HepG2 (cell line): Measurements from ENCODE around the gene RPL41. TPM values are rescaled to one million over a fixed set of nuclear protein-coding genes. Genes with fewer than 3 reads are reported as not detected.

Experiments used
- CHD2 ChIP-seq: IDR thresholded peaks from 2 replicates; pipeline ENCODE4 v1.6.1; 2011; ENCODE audit warnings: low read depth, low read length, improper control_type of control experiment
- FOXK1 ChIP-seq: sonication (generic); formaldehyde crosslinking; IDR thresholded peaks from 2 replicates; pipeline ENCODE4 v1.4.0; 2020; ENCODE audit warnings: low read depth, missing genetic modification reagents, borderline replicate concordance
- HHEX ChIP-seq: IDR thresholded peaks from 2 replicates; pipeline ENCODE4 v1.6.1; 2016; ENCODE audit warnings: control low read depth
- KDM4B ChIP-seq: sonication (generic); formaldehyde crosslinking; IDR thresholded peaks from 2 replicates; pipeline ENCODE4 v1.4.0; 2020; ENCODE audit warnings: missing genetic modification reagents
- KLF9 ChIP-seq: IDR thresholded peaks from 2 replicates; pipeline ENCODE4 v1.6.1; 2016; ENCODE audit warnings: low read depth
- LCORL ChIP-seq, 2 experiments: fragments of 450-650 bp in 1 of 2; sonication (generic) in 1 of 2; formaldehyde crosslinking in 1 of 2; IDR thresholded peaks; 2 replicates each; pipeline versions ENCODE4 v1.5.0 to v1.6.1; 2017 to 2020; ENCODE audit warnings: antibody characterized with exemption in 1 of 2, missing genetic modification reagents in 1 of 2
- MIER2 ChIP-seq: IDR thresholded peaks from 2 replicates; pipeline ENCODE4 v1.6.1; 2016; ENCODE audit warnings: missing biosample characterization, missing genetic modification reagents
- NR2F2 ChIP-seq: IDR thresholded peaks from 2 replicates; pipeline ENCODE4 v1.6.1; 2012; ENCODE audit warnings: low read depth, inconsistent platforms, borderline replicate concordance
- SAP130 ChIP-seq: IDR thresholded peaks from 2 replicates; pipeline ENCODE4 v1.6.1; 2016; ENCODE audit warnings: low read depth
- SIN3A ChIP-seq: IDR thresholded peaks from 2 replicates; pipeline ENCODE4 v1.6.1; 2011; ENCODE audit warnings: low read depth, mild to moderate bottlenecking, control low read depth, low read length, borderline replicate concordance
- SMC3 ChIP-seq: IDR thresholded peaks from 2 replicates; pipeline ENCODE4 v1.6.1; 2011; ENCODE audit warnings: low read length, improper control_type of control experiment
- THAP7 ChIP-seq: sonication (generic); formaldehyde crosslinking; IDR thresholded peaks from 2 replicates; pipeline ENCODE4 v1.8.1; 2023; ENCODE audit warnings: mild to moderate bottlenecking, missing genetic modification reagents
- TOPORS ChIP-seq: sonication (generic); formaldehyde crosslinking; IDR thresholded peaks from 2 replicates; pipeline ENCODE4 v1.8.0; 2023; ENCODE audit warnings: mild to moderate bottlenecking, missing genetic modification reagents
- XRCC5 ChIP-seq: fragments of 200-400 bp; formaldehyde crosslinking; optimal IDR thresholded peaks from 2 replicates; pipeline ENCODE3; 2017; ENCODE audit warnings: mild to moderate bottlenecking, low read length
- ZBTB7B ChIP-seq: sonication (generic); formaldehyde crosslinking; IDR thresholded peaks from 2 replicates; pipeline ENCODE4 v1.4.0; 2020; ENCODE audit warnings: missing genetic modification reagents
- ZNF232 ChIP-seq: sonication (generic); formaldehyde crosslinking; IDR thresholded peaks from 2 replicates; pipeline ENCODE4 v1.4.0; 2020; ENCODE audit warnings: missing genetic modification reagents, borderline replicate concordance
- ZNF34 ChIP-seq: sonication (generic); formaldehyde crosslinking; IDR thresholded peaks from 2 replicates; pipeline ENCODE4 v1.4.0; 2020; ENCODE audit warnings: mild to moderate bottlenecking, missing genetic modification reagents, borderline replicate concordance
- ZNF350 ChIP-seq: sonication (generic); formaldehyde crosslinking; IDR thresholded peaks from 2 replicates; pipeline ENCODE4 v1.4.0; 2020; ENCODE audit warnings: mild to moderate bottlenecking, low read depth, missing genetic modification reagents, borderline replicate concordance
- ZNF496 ChIP-seq: sonication (generic); formaldehyde crosslinking; IDR thresholded peaks from 2 replicates; pipeline ENCODE4 v1.8.1; 2023; ENCODE audit warnings: mild to moderate bottlenecking, moderate library complexity, missing genetic modification reagents; ENCODE audit not compliant: insufficient replicate concordance
- ZNF607 ChIP-seq: sonication (generic); formaldehyde crosslinking; IDR thresholded peaks from 2 replicates; pipeline ENCODE4 v1.5.1; 2020; ENCODE audit warnings: missing genetic modification reagents, mild to moderate bottlenecking, borderline replicate concordance
- polyA plus RNA-seq, 8 experiments: library from polyadenylated mRNA; depleted of rRNA in 3 of 8; stranded (reverse) in 7 of 8; unstranded in 1 of 8; fragments of >200 nt; fragmentation: Illumina TruSeq in 4 of 8; extraction: Trizol in 4 of 8; gene quantifications; 2 replicates each; pipeline versions ENCODE4 v1.2.1 to v1.2.3, GENCODE V29; 2011 to 2016; ENCODE audit warnings: low read depth in 4 of 8, missing spikeins in 1 of 8, mixed read lengths in 1 of 8; ENCODE audit not compliant: insufficient read depth in 1 of 8
- total RNA-seq, 5 experiments: library from RNA; depleted of rRNA; stranded (reverse); fragments of >200 nt; fragmentation: Illumina TruSeq; extraction: Trizol; gene quantifications; 2 replicates each; pipeline ENCODE4 v1.2.3, GENCODE V29; 2016; ENCODE audit warnings: low read depth in 1 of 5
- TF ChIP-seq, protein P1 (sequence below), 2 experiments: sonication (generic) in 1 of 2; formaldehyde crosslinking in 1 of 2; IDR thresholded peaks; 2 replicates each; pipeline versions ENCODE4 v1.4.0 to v1.6.1; 2018 to 2020; ENCODE audit warnings: missing genetic modification reagents in 2 of 2, borderline replicate concordance in 1 of 2, low read depth in 1 of 2, mild to moderate bottlenecking in 1 of 2, missing biosample characterization in 1 of 2
- TF ChIP-seq, protein P2 (sequence below): IDR thresholded peaks from 2 replicates; pipeline ENCODE4 v1.6.1; 2016; ENCODE audit warnings: mild to moderate bottlenecking
- TF ChIP-seq, protein P3 (sequence below): sonication (generic); formaldehyde crosslinking; IDR thresholded peaks from 2 replicates; pipeline ENCODE4 v1.5.0; 2020; ENCODE audit warnings: missing genetic modification reagents
- TF ChIP-seq, protein P4 (sequence below): sonication (generic); formaldehyde crosslinking; conservative IDR thresholded peaks from 2 replicates; pipeline ENCODE4 v1.4.0; 2020; ENCODE audit warnings: missing genetic modification reagents

The RPL41 gene
- total and polyA plus RNA-seq, 2 of the 13 experiments (the other 11 are each of a cell fraction or from before 2014, with no cell fraction given), result 4,012 to 7,670 TPM

DNA sequence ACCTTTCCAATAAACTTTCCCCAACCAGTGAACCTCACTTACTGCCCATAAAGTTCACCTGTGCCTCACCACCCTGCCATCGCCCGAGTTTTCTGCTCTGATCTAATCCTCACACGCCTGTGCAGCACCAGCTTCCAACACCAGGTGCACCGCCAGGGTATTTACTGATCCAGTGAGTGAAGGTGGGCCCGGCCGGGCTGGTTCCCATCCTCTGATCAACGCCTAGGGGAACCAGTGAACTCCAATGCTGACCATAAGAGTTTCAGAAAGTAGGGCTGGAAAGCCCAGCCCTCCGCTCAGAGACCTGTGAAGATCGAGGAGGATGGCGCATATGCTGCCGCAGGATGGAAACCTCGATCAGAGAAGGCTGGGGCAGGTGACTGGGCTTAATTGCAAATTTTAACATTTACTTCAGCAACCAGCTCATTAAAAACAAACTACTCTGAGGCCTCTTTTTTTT, 35.3 kb downstream of the RPL41 start (continued):
- TF ChIP-seq ZNF232 (peak; percentile 33; the same call in 1 of the 2 replicates), TOPORS (CRISPR knock-in tag) (0 out of 2 replicates have a peak, but pooled peaks have one; percentile 27), LCORL (IDR thresholded peaks at IDR 0.05) (no peak), LCORL (CRISPR knock-in tag; IDR thresholded peaks at IDR 0.05) (0 out of 2 replicates have a peak, but pooled peaks have one; percentile 9), XRCC5 (peak; percentile 83), ZNF607 (no peak), SAP130 (CRISPR knock-in tag) (0 out of 2 replicates have a peak, but pooled peaks have one; percentile 14), ZNF34 (CRISPR knock-in tag) (no peak), ZBTB7B (CRISPR knock-in tag) (peak; percentile 64; the same call in 1 of the 2 replicates), NR2F2 (no peak), KLF9 (CRISPR knock-in tag) (no peak), HHEX (CRISPR knock-in tag) (no peak), ZNF350 (CRISPR knock-in tag) (0 out of 2 replicates have a peak, but pooled peaks have one; percentile 1), SMC3 (0 out of 2 replicates have a peak, but pooled peaks have one; percentile 4), FOXK1 (no peak), ZNF496 (CRISPR knock-in tag) (no peak), KDM4B (CRISPR knock-in tag) (no peak), THAP7 (CRISPR knock-in tag) (no peak), SIN3A (no peak), CHD2 (no peak), MIER2 (CRISPR knock-in tag) (no peak)
- TF ChIP-seq, protein P1, sequence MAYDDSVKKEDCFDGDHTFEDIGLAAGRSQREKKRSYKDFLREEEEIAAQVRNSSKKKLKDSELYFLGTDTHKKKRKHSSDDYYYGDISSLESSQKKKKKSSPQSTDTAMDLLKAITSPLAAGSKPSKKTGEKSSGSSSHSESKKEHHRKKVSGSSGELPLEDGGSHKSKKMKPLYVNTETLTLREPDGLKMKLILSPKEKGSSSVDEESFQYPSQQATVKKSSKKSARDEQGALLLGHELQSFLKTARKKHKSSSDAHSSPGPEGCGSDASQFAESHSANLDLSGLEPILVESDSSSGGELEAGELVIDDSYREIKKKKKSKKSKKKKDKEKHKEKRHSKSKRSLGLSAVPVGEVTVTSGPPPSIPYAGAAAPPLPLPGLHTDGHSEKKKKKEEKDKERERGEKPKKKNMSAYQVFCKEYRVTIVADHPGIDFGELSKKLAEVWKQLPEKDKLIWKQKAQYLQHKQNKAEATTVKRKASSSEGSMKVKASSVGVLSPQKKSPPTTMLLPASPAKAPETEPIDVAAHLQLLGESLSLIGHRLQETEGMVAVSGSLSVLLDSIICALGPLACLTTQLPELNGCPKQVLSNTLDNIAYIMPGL (CRISPR knock-in tag; IDR thresholded peaks at IDR 0.05; ENCODE audit: borderline replicate concordance in 1 of 2, low read depth in 1 of 2), result no peak
- TF ChIP-seq, protein P2, sequence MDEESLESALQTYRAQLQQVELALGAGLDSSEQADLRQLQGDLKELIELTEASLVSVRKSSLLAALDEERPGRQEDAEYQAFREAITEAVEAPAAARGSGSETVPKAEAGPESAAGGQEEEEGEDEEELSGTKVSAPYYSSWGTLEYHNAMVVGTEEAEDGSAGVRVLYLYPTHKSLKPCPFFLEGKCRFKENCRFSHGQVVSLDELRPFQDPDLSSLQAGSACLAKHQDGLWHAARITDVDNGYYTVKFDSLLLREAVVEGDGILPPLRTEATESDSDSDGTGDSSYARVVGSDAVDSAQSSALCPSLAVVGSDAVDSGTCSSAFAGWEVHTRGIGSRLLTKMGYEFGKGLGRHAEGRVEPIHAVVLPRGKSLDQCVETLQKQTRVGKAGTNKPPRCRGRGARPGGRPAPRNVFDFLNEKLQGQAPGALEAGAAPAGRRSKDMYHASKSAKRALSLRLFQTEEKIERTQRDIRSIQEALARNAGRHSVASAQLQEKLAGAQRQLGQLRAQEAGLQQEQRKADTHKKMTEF (CRISPR knock-in tag), result no peak
- TF ChIP-seq, protein P3, sequence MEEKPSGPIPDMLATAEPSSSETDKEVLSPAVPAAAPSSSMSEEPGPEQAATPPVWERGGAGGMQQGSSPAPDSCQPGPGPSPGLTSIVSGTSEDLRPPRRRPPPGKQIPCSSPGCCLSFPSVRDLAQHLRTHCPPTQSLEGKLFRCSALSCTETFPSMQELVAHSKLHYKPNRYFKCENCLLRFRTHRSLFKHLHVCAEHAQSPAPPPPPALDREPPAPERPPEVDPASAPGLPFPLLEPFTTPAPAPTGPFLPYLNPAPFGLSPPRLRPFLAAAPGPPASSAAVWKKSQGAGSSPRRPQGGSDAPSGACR, result no peak
- TF ChIP-seq, protein P4, sequence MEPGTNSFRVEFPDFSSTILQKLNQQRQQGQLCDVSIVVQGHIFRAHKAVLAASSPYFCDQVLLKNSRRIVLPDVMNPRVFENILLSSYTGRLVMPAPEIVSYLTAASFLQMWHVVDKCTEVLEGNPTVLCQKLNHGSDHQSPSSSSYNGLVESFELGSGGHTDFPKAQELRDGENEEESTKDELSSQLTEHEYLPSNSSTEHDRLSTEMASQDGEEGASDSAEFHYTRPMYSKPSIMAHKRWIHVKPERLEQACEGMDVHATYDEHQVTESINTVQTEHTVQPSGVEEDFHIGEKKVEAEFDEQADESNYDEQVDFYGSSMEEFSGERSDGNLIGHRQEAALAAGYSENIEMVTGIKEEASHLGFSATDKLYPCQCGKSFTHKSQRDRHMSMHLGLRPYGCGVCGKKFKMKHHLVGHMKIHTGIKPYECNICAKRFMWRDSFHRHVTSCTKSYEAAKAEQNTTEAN (CRISPR knock-in tag), result peak; percentile 59; the same call in 1 of the 2 replicates
